HL-60/S4 treated with retinoic acid at 250 ng/mL for 4 days and 3 days (cell line): ENCODE results near the gene PRRC1.

Experiments used
- in situ Hi-C: fragments of 300-500 bp; cut with MboI; formaldehyde crosslinking; loops from 2 replicates; pipeline ENCODE4 v1.7.0; 2022; ENCODE audit warnings: low sequenced_read_pairs

The PRRC1 gene

DNA sequence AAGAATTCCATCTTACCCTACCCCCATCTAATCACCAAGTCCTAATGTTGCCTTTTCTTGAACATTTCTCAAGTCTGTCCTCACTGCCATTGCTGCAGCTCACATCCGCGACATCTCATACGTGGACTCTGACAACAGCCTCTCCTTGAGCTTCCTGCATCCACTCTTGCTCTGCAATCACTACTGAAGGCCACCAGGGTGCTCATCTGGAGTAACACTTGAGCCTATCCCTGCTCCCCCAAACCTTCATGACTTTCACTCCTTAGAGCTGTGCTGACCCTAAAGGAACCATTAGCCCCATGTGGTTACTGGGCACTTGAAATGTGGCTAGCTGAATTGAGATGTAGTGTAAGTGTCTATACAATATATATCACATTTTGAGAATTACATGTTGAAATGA is 85.0 kb downstream of the PRRC1 start:
- in situ Hi-C loops, result no loop called here

DNA sequence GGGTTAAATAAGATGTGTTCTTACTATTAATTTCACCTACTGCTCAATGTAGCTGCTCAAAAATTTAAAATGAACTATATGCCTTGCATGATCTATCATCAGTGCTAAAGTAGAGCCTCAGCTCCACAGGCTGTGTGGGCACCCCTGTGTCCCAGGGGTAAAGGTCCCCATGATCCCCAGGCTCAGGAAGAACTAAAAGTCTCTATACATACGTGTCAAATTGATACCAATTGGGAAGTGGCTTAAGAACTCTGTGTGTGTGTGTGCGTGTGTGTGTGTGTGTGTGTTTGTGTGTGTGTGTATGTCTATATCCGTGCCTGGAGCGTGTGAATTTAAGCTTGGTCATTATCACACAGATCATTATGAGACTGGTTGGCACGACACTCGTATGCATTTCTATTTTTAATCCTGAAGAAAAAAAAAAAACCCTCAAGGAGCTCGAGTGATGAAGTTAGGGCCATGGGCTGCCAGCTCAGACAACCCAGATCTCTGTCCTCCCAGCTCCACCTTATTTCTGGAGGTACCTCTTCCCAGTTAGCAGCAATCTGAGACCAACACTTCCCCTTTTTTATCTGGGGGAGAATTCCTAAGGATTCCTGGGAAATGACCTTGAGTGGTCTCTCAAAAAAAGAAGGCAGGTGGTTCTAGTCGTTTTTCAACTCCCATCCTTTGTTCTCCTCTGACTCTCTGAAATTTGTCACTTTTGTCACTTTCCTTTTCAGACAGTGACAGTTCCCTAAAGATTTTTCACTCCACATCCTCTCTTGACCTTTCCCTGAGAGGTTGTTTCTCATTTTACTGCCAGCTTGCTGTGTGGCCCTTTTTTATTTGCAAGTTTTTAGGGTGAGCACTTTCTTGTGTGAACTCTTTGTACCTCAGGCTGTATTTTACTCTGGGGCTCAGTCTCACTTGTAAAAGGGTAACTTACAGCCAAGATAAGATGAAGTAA is 85.7 kb downstream of the PRRC1 start:
- in situ Hi-C loops, result no loop called here
